Measurements from ENCODE around the gene RGS14. TPM values are rescaled to one million over a fixed set of nuclear protein-coding genes. Genes with fewer than 3 reads are reported as not detected.

Gene RGS14
- total RNA-seq, 2 experiments from 2014 or later = 43.9 to 47.2 TPM

- POLR2A ChIA-PET = no interaction called here
- no peak for DNase-seq
- no peak overlapping the region for H3K27ac Mint-ChIP-seq
- no peaks in the 10 kb centered on the region for H3K27me3 Mint-ChIP-seq
- intact Hi-C loops (cut with micrococcal nuclease) = no loop called here
- CTCF ChIA-PET = interaction anchor here (1.1 to 1.8 kb wide), 3 partner anchors 11 to 20 kb away, joined by 4 to 7 read pairs (median 4); no protein-coding TSS in a partner anchor
- H3K4me1 Mint-ChIP-seq (ENCODE audit: low read depth) = peaks cover 4% of the 10 kb centered on the region
- H3K9me3 Mint-ChIP-seq = no peaks in the 10 kb centered on the region
- peaks cover 17% of the 10 kb centered on the region for H3K36me3 Mint-ChIP-seq
- H3K4me3 Mint-ChIP-seq = no peak overlapping the region
Observed at GRCh38 chr5:177328545-177329231, 29.0 kb upstream of the RGS14 start.

GRCh38 chr5:177329883-177330282 is 27.8 kb upstream of the RGS14 start:
- Mint-ChIP-seq H3K36me3 (peaks cover 26% of the 10 kb centered on the region), H3K4me1 (ENCODE audit: low read depth) (peaks cover 4% of the 10 kb centered on the region), H3K27me3 (no peaks in the 10 kb centered on the region), H3K4me3 (no peak overlapping the region), H3K9me3 (no peaks in the 10 kb centered on the region), H3K27ac (no peak overlapping the region)
- DNase-seq = no peak
- intact Hi-C loops (cut with micrococcal nuclease) = no loop called here
- ChIA-PET POLR2A (no interaction called here), CTCF (interaction anchor here (0.6 to 1.8 kb wide), 2 partner anchors 12 to 171 kb away, joined by 4 read pairs; no protein-coding TSS in a partner anchor)

- Mint-ChIP-seq H3K36me3 (peaks cover 32% of the 10 kb centered on the region), H3K4me1 (ENCODE audit: low read depth) (peaks cover 4% of the 10 kb centered on the region), H3K9me3 (no peaks in the 10 kb centered on the region), H3K27ac (no peak overlapping the region), H3K27me3 (no peaks in the 10 kb centered on the region), H3K4me3 (no peak overlapping the region)
- intact Hi-C loops (cut with micrococcal nuclease) = no loop called here
- ChIA-PET POLR2A (interaction anchor here (1.4 kb wide), 1 partner anchor 12 kb away, joined by 3 read pairs; no protein-coding TSS in a partner anchor), CTCF (interaction anchor here (0.6 to 1.8 kb wide), 2 partner anchors 13 to 124 kb away, joined by 3 to 4 read pairs; no protein-coding TSS in a partner anchor)
- DNase-seq = no peak
Observed at GRCh38 chr5:177330991-177331842, 26.5 kb upstream of the RGS14 start.

GRCh38 chr5:177332031-177332895 is 25.5 kb upstream of the RGS14 start:
- ChIA-PET POLR2A (no interaction called here), CTCF (no interaction called here)
- peaks cover 4% of the 10 kb centered on the region for H3K4me1 Mint-ChIP-seq (ENCODE audit: low read depth)
- no peaks in the 10 kb centered on the region for H3K9me3 Mint-ChIP-seq
- no peaks in the 10 kb centered on the region for H3K27me3 Mint-ChIP-seq
- peaks cover 37% of the 10 kb centered on the region for H3K36me3 Mint-ChIP-seq
- no peak for DNase-seq
- no peak overlapping the region for H3K4me3 Mint-ChIP-seq
- intact Hi-C loops (cut with micrococcal nuclease) = no loop called here
- H3K27ac Mint-ChIP-seq = no peak overlapping the region

GRCh38 chr5:177332896-177333260 is 24.8 kb upstream of the RGS14 start:
- Mint-ChIP-seq H3K36me3 (peaks cover 37% of the 10 kb centered on the region), H3K27me3 (no peaks in the 10 kb centered on the region), H3K27ac (no peak overlapping the region), H3K9me3 (no peaks in the 10 kb centered on the region), H3K4me1 (ENCODE audit: low read depth) (peaks cover 2% of the 10 kb centered on the region), H3K4me3 (no peak overlapping the region)
- CTCF ChIA-PET = no interaction called here
- POLR2A ChIA-PET = no interaction called here
- DNase-seq = no peak
- intact Hi-C loops (cut with micrococcal nuclease) = no loop called here

- DNase-seq = no peak
- intact Hi-C loops (cut with micrococcal nuclease) = no loop called here
- H3K27me3 Mint-ChIP-seq = no peaks in the 10 kb centered on the region
- H3K4me3 Mint-ChIP-seq = no peak overlapping the region
- POLR2A ChIA-PET = no interaction called here
- H3K9me3 Mint-ChIP-seq = no peaks in the 10 kb centered on the region
- no peak overlapping the region for H3K27ac Mint-ChIP-seq
- H3K4me1 Mint-ChIP-seq (ENCODE audit: low read depth) = no peaks in the 10 kb centered on the region
- CTCF ChIA-PET = interaction anchor here (1.1 to 1.5 kb wide), 2 partner anchors 13 to 49 kb away, joined by 3 read pairs; no protein-coding TSS in a partner anchor
- H3K36me3 Mint-ChIP-seq = peaks cover 37% of the 10 kb centered on the region
Observed at GRCh38 chr5:177333420-177334154, 24.1 kb upstream of the RGS14 start.

- Mint-ChIP-seq H3K36me3 (peaks cover 37% of the 10 kb centered on the region), H3K9me3 (no peaks in the 10 kb centered on the region), H3K4me3 (no peak overlapping the region), H3K4me1 (ENCODE audit: low read depth) (peaks cover under 1% of the 10 kb centered on the region), H3K27me3 (no peaks in the 10 kb centered on the region), H3K27ac (no peak overlapping the region)
- intact Hi-C loops (cut with micrococcal nuclease) = no loop called here
- CTCF ChIA-PET = interaction anchor here (1.1 to 1.5 kb wide), 2 partner anchors 12 to 49 kb away, joined by 3 read pairs; no protein-coding TSS in a partner anchor
- no peak for DNase-seq
- POLR2A ChIA-PET = no interaction called here
Observed at GRCh38 chr5:177334155-177334551, 23.6 kb upstream of the RGS14 start.

- H3K4me3 Mint-ChIP-seq = no peak overlapping the region
- H3K9me3 Mint-ChIP-seq = no peaks in the 10 kb centered on the region
- CTCF ChIA-PET = interaction anchor here (0.6 to 1.7 kb wide), 4 partner anchors 16 to 55 kb away, joined by 3 to 6 read pairs (median 3); no protein-coding TSS in a partner anchor
Observed at GRCh38 chr5:177334781-177335700, 22.7 kb upstream of the RGS14 start.

GRCh38 chr5:177335701-177336065 is 22.0 kb upstream of the RGS14 start:
- ChIA-PET POLR2A (no interaction called here), CTCF (interaction anchor here (0.7 to 1.7 kb wide), 5 partner anchors 17 to 66 kb away, joined by 3 to 6 read pairs (median 3); no protein-coding TSS in a partner anchor)
- H3K27me3 Mint-ChIP-seq = no peaks in the 10 kb centered on the region
- no peak for DNase-seq
- H3K36me3 Mint-ChIP-seq = peaks cover 42% of the 10 kb centered on the region
- peaks cover 12% of the 10 kb centered on the region for H3K4me1 Mint-ChIP-seq (ENCODE audit: low read depth)
- no peak overlapping the region for H3K27ac Mint-ChIP-seq
- intact Hi-C loops (cut with micrococcal nuclease) = no loop called here
- H3K9me3 Mint-ChIP-seq = no peaks in the 10 kb centered on the region
- no peak overlapping the region for H3K4me3 Mint-ChIP-seq

More at GRCh38 chr5:177334781-177335700, 22.7 kb upstream of the RGS14 start:
- H3K36me3 Mint-ChIP-seq = peaks cover 41% of the 10 kb centered on the region
- no peak for DNase-seq
- no peaks in the 10 kb centered on the region for H3K27me3 Mint-ChIP-seq
- intact Hi-C loops (cut with micrococcal nuclease) = no loop called here
- POLR2A ChIA-PET = no interaction called here
- H3K4me1 Mint-ChIP-seq (ENCODE audit: low read depth) = peaks cover 9% of the 10 kb centered on the region
- H3K27ac Mint-ChIP-seq = no peak overlapping the region

- Mint-ChIP-seq H3K27ac (no peak overlapping the region), H3K9me3 (no peaks in the 10 kb centered on the region), H3K4me1 (ENCODE audit: low read depth) (peaks cover 12% of the 10 kb centered on the region), H3K36me3 (peaks cover 42% of the 10 kb centered on the region), H3K4me3 (no peak overlapping the region), H3K27me3 (no peaks in the 10 kb centered on the region)
- ChIA-PET CTCF (interaction anchor here (0.5 to 1.7 kb wide), 7 partner anchors 18 to 66 kb away, joined by 3 to 6 read pairs (median 3); no protein-coding TSS in a partner anchor), POLR2A (no interaction called here)
- intact Hi-C loops (cut with micrococcal nuclease) = no loop called here
- DNase-seq = peak; percentile 50
Observed at GRCh38 chr5:177336112-177336511, 21.6 kb upstream of the RGS14 start.

Data from activated CD4-positive, alpha-beta memory T cell treated with anti-CD3 and anti-CD28 coated beads for 36 hours (primary cell).